GM18861 (cell line): ENCODE results near the gene SGSM2.

Experiments
- ATAC-seq: cut with Tn5 transposase; IDR thresholded peaks from one replicate; pipeline ENCODE4 v1.9.1; 2021; ENCODE audit not compliant: unreplicated experiment

SGSM2 gene

GRCh38 chr17:2416010-2416734 lies 78.9 kb downstream of the SGSM2 start:
- ATAC-seq: no peak

- no peak for ATAC-seq
Measured at GRCh38 chr17:2418572-2418971, 81.3 kb downstream of the SGSM2 start.

GRCh38 chr17:2419486-2419885 lies 82.2 kb downstream of the SGSM2 start:
- ATAC-seq: no peak

GRCh38 chr17:2420176-2420575 lies 82.9 kb downstream of the SGSM2 start:
- no peak for ATAC-seq

- no peak for ATAC-seq
Measured at GRCh38 chr17:2421315-2422147, 84.2 kb downstream of the SGSM2 start.

GRCh38 chr17:2423271-2423670 lies 86.0 kb downstream of the SGSM2 start:
- ATAC-seq: no peak

- ATAC-seq: no peak
Measured at GRCh38 chr17:2427215-2427614, 89.9 kb downstream of the SGSM2 start.

- ATAC-seq: no peak
Measured at GRCh38 chr17:2427910-2428309, 90.6 kb downstream of the SGSM2 start.
